ENCODE data around the gene KHDRBS2.

KHDRBS2 gene

DNA sequence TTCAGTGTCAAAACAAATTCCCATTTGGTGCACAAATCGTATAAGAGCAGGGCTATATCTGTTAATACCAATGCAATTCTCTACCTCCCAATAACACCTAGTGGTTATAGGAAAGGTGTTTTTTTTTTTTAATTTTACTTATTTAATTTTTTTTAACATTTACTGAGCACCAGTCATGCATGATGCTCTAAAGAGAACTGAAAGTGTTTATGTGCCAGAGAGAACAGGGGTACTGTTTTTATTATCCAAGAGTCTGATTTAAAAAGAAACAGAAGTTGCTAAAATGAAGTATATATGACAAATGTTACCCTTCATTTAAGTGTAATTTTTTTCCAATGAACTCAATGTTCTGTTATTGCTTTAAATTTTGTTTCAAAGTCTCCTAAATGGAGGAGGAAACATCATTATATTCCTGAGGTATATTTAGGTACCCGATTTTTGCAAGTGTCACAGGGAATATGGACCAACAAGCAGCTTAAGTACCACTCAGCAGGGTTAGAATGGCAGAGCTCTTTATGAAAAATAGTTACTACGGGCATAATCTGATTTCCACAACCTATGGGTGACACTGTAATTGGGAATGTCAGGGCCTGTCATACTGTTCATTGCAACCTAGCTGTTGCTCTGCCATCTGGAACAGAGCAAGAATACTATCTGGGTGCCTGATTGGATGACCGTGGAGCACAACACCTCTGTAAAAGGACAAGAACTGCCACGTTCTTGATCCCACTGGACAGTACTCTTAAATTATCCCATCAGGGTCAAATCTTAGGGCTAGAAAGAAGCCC is 195.4 kb downstream of the KHDRBS2 start:
- no peak overlapping the region for H3K4me3 ChIP-seq (ENCODE audit: low read depth, low read length)
- TF ChIP-seq, protein P1, sequence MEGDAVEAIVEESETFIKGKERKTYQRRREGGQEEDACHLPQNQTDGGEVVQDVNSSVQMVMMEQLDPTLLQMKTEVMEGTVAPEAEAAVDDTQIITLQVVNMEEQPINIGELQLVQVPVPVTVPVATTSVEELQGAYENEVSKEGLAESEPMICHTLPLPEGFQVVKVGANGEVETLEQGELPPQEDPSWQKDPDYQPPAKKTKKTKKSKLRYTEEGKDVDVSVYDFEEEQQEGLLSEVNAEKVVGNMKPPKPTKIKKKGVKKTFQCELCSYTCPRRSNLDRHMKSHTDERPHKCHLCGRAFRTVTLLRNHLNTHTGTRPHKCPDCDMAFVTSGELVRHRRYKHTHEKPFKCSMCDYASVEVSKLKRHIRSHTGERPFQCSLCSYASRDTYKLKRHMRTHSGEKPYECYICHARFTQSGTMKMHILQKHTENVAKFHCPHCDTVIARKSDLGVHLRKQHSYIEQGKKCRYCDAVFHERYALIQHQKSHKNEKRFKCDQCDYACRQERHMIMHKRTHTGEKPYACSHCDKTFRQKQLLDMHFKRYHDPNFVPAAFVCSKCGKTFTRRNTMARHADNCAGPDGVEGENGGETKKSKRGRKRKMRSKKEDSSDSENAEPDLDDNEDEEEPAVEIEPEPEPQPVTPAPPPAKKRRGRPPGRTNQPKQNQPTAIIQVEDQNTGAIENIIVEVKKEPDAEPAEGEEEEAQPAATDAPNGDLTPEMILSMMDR (IDR thresholded peaks at IDR 0.05; ENCODE audit: insufficient read depth, low read depth, low read length, missing control alignments) = no peak
- no peak for DNase-seq (ENCODE audit: low read depth)

DNA sequence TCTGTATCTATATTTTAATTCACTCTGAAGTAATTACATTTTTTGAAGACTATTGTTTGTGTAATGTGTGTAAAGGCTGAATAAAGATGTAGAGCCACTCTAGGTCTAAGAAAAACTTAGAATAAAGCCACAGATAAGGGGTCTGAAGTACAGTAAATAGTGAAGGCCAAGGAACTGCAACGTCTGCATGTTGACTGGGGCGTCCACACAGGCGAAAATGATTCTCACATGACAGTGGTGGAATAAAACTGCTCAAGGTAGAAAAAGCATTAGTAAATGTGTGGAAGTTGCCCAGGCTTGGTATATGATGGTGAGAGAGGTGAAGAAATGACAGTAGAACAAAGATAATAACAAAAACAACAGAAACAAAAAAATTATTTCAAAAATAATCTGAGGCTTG is 196.2 kb downstream of the KHDRBS2 start:
- H3K4me3 ChIP-seq (ENCODE audit: low read depth, low read length) = no peak overlapping the region
- DNase-seq (ENCODE audit: low read depth) = no peak
- TF ChIP-seq, protein P1 (IDR thresholded peaks at IDR 0.05; ENCODE audit: insufficient read depth, low read depth, low read length, missing control alignments) = no peak

DNA sequence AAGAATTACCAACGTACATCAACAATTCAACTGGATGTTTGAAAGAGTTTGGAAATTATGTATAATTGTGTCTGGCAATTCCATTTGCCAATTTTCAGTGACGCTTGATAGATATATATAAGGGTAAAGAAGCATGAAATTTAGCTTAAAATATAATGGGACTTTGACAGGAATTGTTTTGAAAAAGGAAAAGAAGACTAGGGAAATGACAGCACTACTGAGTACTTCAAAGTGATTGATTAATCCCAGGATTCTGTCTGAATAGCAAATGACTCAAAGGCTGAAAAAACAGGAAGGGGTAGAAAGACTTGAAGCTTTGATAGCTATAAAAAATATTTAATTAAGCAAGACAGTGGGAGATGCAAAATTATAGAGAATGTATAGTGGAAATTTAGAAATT is 200.0 kb downstream of the KHDRBS2 start:
- TF ChIP-seq, protein P1 (IDR thresholded peaks at IDR 0.05; ENCODE audit: insufficient read depth, low read depth, low read length, missing control alignments) = no peak
- no peak for DNase-seq (ENCODE audit: low read depth)

DNA sequence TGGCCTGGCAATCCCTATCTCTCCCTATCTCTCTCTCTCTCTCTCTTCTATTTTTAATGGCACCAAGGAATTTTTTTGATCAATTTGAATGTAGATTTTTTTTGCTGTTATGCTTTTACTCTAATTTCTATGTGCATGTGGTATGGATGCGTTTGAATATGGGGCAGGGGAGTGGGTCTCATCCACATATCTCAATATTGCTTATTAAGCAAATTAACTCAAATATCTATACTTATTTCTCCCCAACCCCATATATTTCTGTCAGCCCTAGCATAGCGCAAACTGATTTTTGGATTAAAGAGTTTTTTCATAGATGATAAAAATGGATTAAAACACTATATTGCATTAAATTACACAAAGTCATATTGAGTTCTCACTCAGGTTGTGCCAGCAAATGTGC is 210.2 kb downstream of the KHDRBS2 start:
- no peak overlapping the region for H3K4me3 ChIP-seq (ENCODE audit: low read depth, low read length)

More for the DNA sequence above, 200.0 kb downstream of the KHDRBS2 start:
- no peak overlapping the region for H3K4me3 ChIP-seq (ENCODE audit: low read depth, low read length)

DNA sequence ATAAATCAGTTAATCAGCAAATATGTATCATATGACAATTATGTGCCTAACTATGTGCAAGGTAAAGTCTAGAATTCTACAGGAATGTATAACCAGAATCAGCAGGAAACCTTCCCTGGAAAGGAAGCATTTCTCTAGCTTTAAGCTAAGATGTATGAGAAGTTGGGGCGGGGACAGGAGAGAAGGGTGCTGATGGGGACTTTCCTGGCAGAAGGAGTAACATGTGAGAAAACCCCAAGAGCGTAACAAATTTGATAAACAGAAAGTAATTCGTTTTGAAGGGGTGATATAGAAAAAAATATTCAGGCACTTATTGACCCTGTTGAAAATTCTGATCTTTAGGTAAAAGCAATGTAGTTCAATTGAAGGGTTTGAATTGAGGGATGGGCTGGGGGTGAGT is 226.1 kb downstream of the KHDRBS2 start:
- no peak for DNase-seq (ENCODE audit: low read depth)
- no peak overlapping the region for H3K4me3 ChIP-seq (ENCODE audit: low read depth, low read length)
- TF ChIP-seq, protein P1 (IDR thresholded peaks at IDR 0.05; ENCODE audit: insufficient read depth, low read depth, low read length, missing control alignments) = no peak

More for the DNA sequence above, 210.2 kb downstream of the KHDRBS2 start:
- no peak for DNase-seq (ENCODE audit: low read depth)
- TF ChIP-seq, protein P1 (IDR thresholded peaks at IDR 0.05; ENCODE audit: insufficient read depth, low read depth, low read length, missing control alignments) = no peak

DNA sequence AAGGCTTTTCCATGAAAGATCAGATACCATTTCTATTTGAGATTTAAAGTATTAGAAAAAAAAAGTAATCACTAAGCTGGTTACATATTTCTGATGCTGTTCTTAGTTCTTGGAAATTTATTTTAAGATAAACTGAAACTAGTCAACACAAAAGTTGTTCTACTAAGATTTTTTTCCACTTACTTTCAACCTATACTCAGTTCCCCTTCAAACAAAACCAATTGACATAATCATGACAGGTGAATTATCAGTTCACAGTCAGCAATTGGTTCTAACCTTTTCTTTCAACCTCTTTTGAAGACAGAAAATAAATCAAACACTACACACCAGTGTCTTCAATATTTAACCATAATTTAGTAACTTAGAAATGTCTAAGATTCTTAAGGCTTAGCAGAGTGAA is 228.7 kb downstream of the KHDRBS2 start:
- no peak overlapping the region for H3K4me3 ChIP-seq (ENCODE audit: low read depth, low read length)
- TF ChIP-seq, protein P1 (IDR thresholded peaks at IDR 0.05; ENCODE audit: insufficient read depth, low read depth, low read length, missing control alignments) = no peak
- DNase-seq (ENCODE audit: low read depth) = no peak

DNA sequence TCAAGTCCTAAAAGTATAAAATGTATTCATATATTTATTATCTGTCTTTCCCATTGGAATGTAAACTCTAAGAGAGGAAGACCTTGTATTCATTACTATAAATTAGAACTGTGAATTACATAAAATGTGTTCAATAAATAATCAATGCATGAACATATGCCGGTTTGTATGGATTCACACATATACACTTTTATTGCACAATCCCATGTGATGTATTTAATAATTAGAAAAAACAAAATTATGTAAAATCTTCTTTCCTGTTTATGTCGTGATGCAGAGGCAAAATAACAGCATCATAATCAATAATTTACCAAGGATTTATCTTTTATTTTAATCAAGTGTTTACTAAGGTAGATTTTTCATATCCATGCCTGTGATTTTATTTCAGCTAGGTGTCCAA is 240.5 kb downstream of the KHDRBS2 start:
- no peak overlapping the region for H3K4me3 ChIP-seq (ENCODE audit: low read depth, low read length)
- TF ChIP-seq, protein P1 (IDR thresholded peaks at IDR 0.05; ENCODE audit: insufficient read depth, low read depth, low read length, missing control alignments) = no peak
- DNase-seq (ENCODE audit: low read depth) = no peak
